ENCODE results near the gene THAP6. TPM values are rescaled to one million over a fixed set of nuclear protein-coding genes. Genes with fewer than 3 reads are reported as not detected.

Gene THAP6
- total and polyA plus RNA-seq, 2 of the 8 experiments (the other 6 are each of a cell fraction or from before 2014, with no cell fraction given): 3.3 to 9.7 TPM

- Histone ChIP-seq H3K27me3 (replicated peaks in 1 of 4; ENCODE audit: control insufficient read depth in 3 of 4, extremely low read depth in 1 of 4, insufficient read depth in 3 of 4, low read length in 3 of 4) (no peaks in the 10 kb centered on the region), H2BK120ac (replicated peaks; ENCODE audit: low read depth, low read length) (no peak overlapping the region), H2AK5ac (ENCODE audit: low read depth, low read length) (no peak overlapping the region), H3K56ac (replicated peaks; ENCODE audit: insufficient read length, low read depth, low read length) (no peak overlapping the region), H3K79me2 (ENCODE audit: control insufficient read depth in 1 of 2, insufficient read depth in 2 of 2, low read length in 2 of 2) (peaks cover 0 to 23% of the 10 kb centered on the region in 2 experiments; a peak in 2 of 4 replicates), H3K79me1 (ENCODE audit: low read depth, low read length) (no peaks in the 10 kb centered on the region), H4K20me1 (replicated peaks in 1 of 2; ENCODE audit: control insufficient read depth in 1 of 2, insufficient read depth in 2 of 2, low read length in 2 of 2) (peaks cover 0 to 4% of the 10 kb centered on the region in 2 experiments), H4K91ac (replicated peaks; ENCODE audit: insufficient read length, low read length) (no peak overlapping the region), H3K4ac (replicated peaks; ENCODE audit: insufficient read length, low read depth, low read length) (no peak overlapping the region), H2AFZ (ENCODE audit: low read length) (no peak overlapping the region), H3K36me3 (ENCODE audit: control insufficient read depth in 2 of 4, insufficient read depth in 4 of 4, low read length in 3 of 4) (peaks cover 0 to 23% (median 6%) of the 10 kb centered on the region in 4 experiments; a peak in 4 of 8 replicates), H2BK5ac (ENCODE audit: low read depth, low read length) (no peak overlapping the region), H2BK12ac (ENCODE audit: low read depth, low read length) (no peak overlapping the region), H3K27ac (ENCODE audit: low read depth, low read length) (no peak overlapping the region; the same call in 1 of the 2 replicates), H3K23me2 (ENCODE audit: low read depth, low read length) (no peaks in the 10 kb centered on the region), H2BK20ac (ENCODE audit: low read length) (no peak overlapping the region), H3K4me1 (replicated peaks in 1 of 4; ENCODE audit: control insufficient read depth in 3 of 4, insufficient read depth in 4 of 4, low read length in 3 of 4) (no peaks in the 10 kb centered on the region), H3K9ac (replicated peaks in 1 of 4; ENCODE audit: extremely low read depth in 1 of 4, low read depth in 3 of 4, low read length in 3 of 4) (no peak overlapping the region), H2BK15ac (ENCODE audit: low read length) (no peak overlapping the region), H3K18ac (ENCODE audit: extremely low read depth, low read length) (no peak overlapping the region), H3K23ac (ENCODE audit: insufficient read length) (no peak overlapping the region), H3K4me2 (ENCODE audit: insufficient read depth in 1 of 2, low read depth in 2 of 2, low read length in 2 of 2) (no peak overlapping the region), H3K9me3 (ENCODE audit: insufficient read depth in 2 of 2, low read depth in 1 of 2, low read length in 1 of 2) (0 out of 4 replicates have a peak, but pooled peaks cover 0 to 7% of the 10 kb centered on the region in 2 experiments), H3K14ac (ENCODE audit: insufficient read length) (no peak overlapping the region), H4K5ac (ENCODE audit: insufficient read length, low read depth, low read length) (no peak overlapping the region), H4K8ac (ENCODE audit: extremely low read depth, insufficient read depth, low read length) (no peak overlapping the region), H3K4me3 (ENCODE audit: extremely low read depth in 1 of 4, insufficient read depth in 2 of 4, low read depth in 3 of 4, low read length in 4 of 4) (no peak overlapping the region)
- DNase-seq (ENCODE audit: low read depth in 1 of 2, low spot score in 2 of 2): no peak
- no peak for TF ChIP-seq BCL11A (IDR thresholded peaks at IDR 0.05; ENCODE audit: low read depth in 2 of 2, low read length in 2 of 2)
- TF ChIP-seq YY1 (IDR thresholded peaks at IDR 0.05; ENCODE audit: low read depth, low read length): no peak
- no peak for TF ChIP-seq PHF8 (conservative IDR thresholded peaks at IDR 0.05; ENCODE audit: low read depth, low read length)
- TF ChIP-seq TEAD4 (IDR thresholded peaks at IDR 0.05; ENCODE audit: low read depth, low read length): no peak
- no peak for TF ChIP-seq ATF2 (IDR thresholded peaks at IDR 0.05; ENCODE audit: low read length)
- TF ChIP-seq GABPA (IDR thresholded peaks at IDR 0.05; ENCODE audit: borderline replicate concordance, insufficient read depth, low read length): no peak
- no peak for TF ChIP-seq RFX5 (IDR thresholded peaks at IDR 0.05; ENCODE audit: borderline replicate concordance, low read depth, low read length)
- no peak for TF ChIP-seq SP4 (IDR thresholded peaks at IDR 0.05; ENCODE audit: low read length)
- no peak for TF ChIP-seq EP300 (IDR thresholded peaks at IDR 0.05; ENCODE audit: borderline replicate concordance in 1 of 2, low read depth in 2 of 2, low read length in 2 of 2)
- CTCF ChIA-PET (ENCODE audit: partially characterized antibody): interaction anchor here (1.2 kb wide), 1 partner anchor 25 kb away, joined by 3 read pairs; no protein-coding TSS in a partner anchor
- POLR2A ChIA-PET (ENCODE audit: partially characterized antibody): interaction anchor here (1.5 kb wide), 1 partner anchor 19 kb away, joined by 6 read pairs; no protein-coding TSS in a partner anchor
- no peak for FAIRE-seq
- WGBS, 2 experiments (ENCODE audit: extremely low coverage in 1 of 2, insufficient coverage in 1 of 2, insufficient read length in 1 of 2, insufficient replicate concordance in 2 of 2, low coverage in 1 of 2, low lambda C conversion rate in 2 of 2, missing lambda C conversion rate in 1 of 2): 88% methylated on average over 5 of the region's 5 CpGs; no CpG with 5 or more reads in 1 of the 2 experiments
Observed at GRCh38 chr4:75497133-75497532, 17.1 kb upstream of the THAP6 start.
